Stimulated activated CD8-positive, alpha-beta memory T cell treated with anti-CD3 and anti-CD28 coated beads, Interleukin-7, amount 100 ng/mL, for 24 hours (primary cell): Measurements from ENCODE around the gene SYT5.

Source experiments
- DNase-seq: peaks from one replicate; pipeline ENCODE4 v3.0.0-alpha.2; 2020; ENCODE audit warnings: low read depth

The SYT5 gene

DNA sequence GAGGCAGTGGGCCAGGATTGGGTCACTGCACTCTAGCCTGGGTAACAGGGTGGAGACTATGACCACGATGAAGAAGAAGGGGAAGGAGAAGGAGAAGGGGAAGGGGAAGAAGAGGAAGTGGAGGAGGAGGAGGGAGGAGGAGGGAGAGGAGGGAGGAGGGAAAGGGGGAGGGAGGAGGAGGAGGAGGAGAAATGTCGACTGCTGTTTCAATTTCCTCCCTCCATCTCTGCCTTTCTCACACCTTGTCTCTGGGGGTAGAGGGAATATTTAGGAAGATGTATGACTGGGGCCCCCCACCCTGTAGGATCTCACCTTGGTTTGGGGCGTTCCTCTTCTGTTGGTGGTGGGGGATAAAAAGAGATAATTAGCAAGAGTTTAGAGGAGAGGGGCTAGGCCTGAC lies 34.9 kb downstream of the SYT5 start:
- no peak for DNase-seq

GRCh38 chr19:55141696-55142095 lies 38.4 kb downstream of the SYT5 start:
- no peak for DNase-seq

DNA sequence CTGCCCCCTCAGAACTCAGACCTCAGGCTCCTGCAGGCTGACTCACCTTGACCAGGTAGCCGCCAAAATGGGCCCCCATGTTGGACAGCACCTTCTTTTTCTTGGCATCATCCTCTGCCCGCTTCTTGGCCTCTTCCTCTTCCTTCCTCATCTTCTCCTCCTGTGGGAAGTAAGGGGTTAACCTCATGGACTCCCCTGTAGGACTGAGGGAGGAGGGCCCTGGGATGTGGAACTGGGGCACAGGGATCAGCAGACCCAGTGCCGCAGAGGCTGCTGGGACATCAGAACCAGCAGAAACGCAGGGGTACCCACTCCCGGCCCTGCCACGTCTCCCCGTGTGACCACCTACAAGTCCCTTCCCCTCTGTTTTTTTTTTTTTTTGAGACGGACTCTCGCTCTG lies 42.2 kb downstream of the SYT5 start:
- no peak for DNase-seq

DNA sequence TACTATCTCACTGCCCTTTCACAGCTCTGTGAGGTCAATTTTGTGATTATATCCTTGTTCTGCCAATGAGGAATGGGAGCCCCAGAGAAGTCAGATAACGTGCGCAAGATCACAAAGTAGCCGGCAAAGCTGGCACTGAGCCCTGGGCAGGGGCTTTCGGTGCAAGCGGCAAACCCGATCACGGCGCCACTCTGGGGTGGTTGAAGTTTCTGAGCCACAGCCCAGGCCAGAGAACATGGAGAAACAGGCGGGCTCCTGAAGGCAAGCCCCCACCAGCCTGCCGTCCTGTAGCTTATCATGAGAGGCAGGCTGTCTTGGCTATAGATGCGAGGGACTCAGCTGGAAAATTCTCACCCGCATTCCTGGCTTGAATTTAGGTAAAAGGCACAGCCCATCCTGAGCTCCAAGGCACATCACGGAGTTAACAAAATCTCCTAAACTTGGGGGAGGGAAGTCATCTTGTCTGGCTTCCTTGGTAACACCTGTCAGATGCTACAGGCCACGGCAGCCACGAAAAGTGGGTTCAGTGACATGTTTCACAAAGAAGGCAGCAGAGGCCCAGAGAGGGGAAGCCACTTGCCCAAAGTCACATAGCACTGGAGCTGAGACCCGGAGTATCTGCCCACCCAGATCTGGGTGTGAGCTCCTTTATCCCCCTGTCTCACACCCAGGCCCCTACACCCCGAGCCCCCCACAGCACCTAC lies 43.5 kb downstream of the SYT5 start:
- DNase-seq = no peak

GRCh38 chr19:55134736-55135135 lies 45.4 kb downstream of the SYT5 start:
- DNase-seq = no peak

GRCh38 chr19:55133639-55134444 lies 46.2 kb downstream of the SYT5 start:
- no peak for DNase-seq

- no peak for DNase-seq
Observed at GRCh38 chr19:55132453-55133129, 47.5 kb downstream of the SYT5 start.

DNA sequence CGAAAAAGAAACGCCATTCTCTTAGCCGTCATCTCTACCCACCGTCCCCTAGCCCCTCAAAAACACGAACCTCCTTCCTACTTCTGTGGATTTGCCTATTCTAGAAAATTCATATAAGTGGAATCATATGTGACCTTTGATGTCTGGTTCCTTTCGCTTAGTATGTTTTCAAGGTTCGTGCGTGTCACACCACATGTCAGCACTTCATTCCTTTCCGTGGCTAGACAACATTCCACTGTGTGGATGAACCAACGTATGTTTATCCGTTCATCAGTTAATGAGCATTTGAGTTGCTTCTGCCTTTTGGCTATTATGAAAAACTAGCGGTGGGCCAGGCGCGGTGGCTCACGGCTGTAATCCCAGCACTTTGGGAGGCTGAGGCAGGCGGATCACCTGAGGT lies 48.7 kb downstream of the SYT5 start:
- no peak for DNase-seq
